ENCODE measurements around the gene POU6F2.
"Not testable (repeated sequence)": the region's sequence is repeated elsewhere in the genome, so short reads cannot be mapped to it uniquely, and the experiment has no call there.

The POU6F2 gene

GRCh38 chr7:39312254-39312989 is 334.7 kb downstream of the POU6F2 start:
- DNase-seq, result no peak

- no peak for DNase-seq
These were observed 335.7 kb downstream of the POU6F2 start for GRCh38 chr7:39313376-39313775.

- no peak for DNase-seq
These were observed 336.3 kb downstream of the POU6F2 start for GRCh38 chr7:39313974-39314373.

- no peak for DNase-seq
These were observed 339.4 kb downstream of the POU6F2 start for GRCh38 chr7:39317107-39317506.

GRCh38 chr7:39317896-39318295 is 340.2 kb downstream of the POU6F2 start:
- no peak for DNase-seq

GRCh38 chr7:39321245-39321644 is 343.5 kb downstream of the POU6F2 start:
- DNase-seq, result no peak

GRCh38 chr7:39321909-39322498 is 344.3 kb downstream of the POU6F2 start:
- DNase-seq, result no peak

- no peak for DNase-seq
These were observed 346.5 kb downstream of the POU6F2 start for GRCh38 chr7:39324139-39324760.

GRCh38 chr7:39331607-39332006 is 353.9 kb downstream of the POU6F2 start:
- DNase-seq, result not testable (repeated sequence)

GRCh38 chr7:39332142-39332541 is 354.4 kb downstream of the POU6F2 start:
- DNase-seq, result no peak

- DNase-seq, result no peak
These were observed 356.0 kb downstream of the POU6F2 start for GRCh38 chr7:39333701-39334100.

- no peak for DNase-seq
These were observed 358.7 kb downstream of the POU6F2 start for GRCh38 chr7:39336442-39336841.

- no peak for DNase-seq
These were observed 361.0 kb downstream of the POU6F2 start for GRCh38 chr7:39338716-39339115.

- DNase-seq, result no peak
These were observed 361.9 kb downstream of the POU6F2 start for GRCh38 chr7:39339591-39339990.

GRCh38 chr7:39341083-39341482 is 363.4 kb downstream of the POU6F2 start:
- no peak for DNase-seq

GRCh38 chr7:39342763-39343162 is 365.1 kb downstream of the POU6F2 start:
- DNase-seq, result no peak

GRCh38 chr7:39349452-39350123 is 371.9 kb downstream of the POU6F2 start:
- no peak for DNase-seq

GRCh38 chr7:39353615-39354376 is 376.1 kb downstream of the POU6F2 start:
- no peak for DNase-seq

GRCh38 chr7:39355664-39356063 is 378.0 kb downstream of the POU6F2 start:
- no peak for DNase-seq

GRCh38 chr7:39356172-39356925 is 378.6 kb downstream of the POU6F2 start:
- no peak for DNase-seq

GRCh38 chr7:39357648-39358047 is 379.9 kb downstream of the POU6F2 start:
- DNase-seq, result no peak

- DNase-seq, result no peak
These were observed 382.3 kb downstream of the POU6F2 start for GRCh38 chr7:39360038-39360437.
